HG03521 (cell line): ENCODE measurements around the gene MRFAP1.
"Not testable (repeated sequence)": the region's sequence is repeated elsewhere in the genome, so short reads cannot be mapped to it uniquely, and the experiment has no call there.

Source experiments
- ATAC-seq: cut with Tn5 transposase; IDR thresholded peaks from one replicate; pipeline ENCODE4 v1.9.1; 2021; ENCODE audit warnings: mild to moderate bottlenecking, moderate library complexity; ENCODE audit not compliant: unreplicated experiment

MRFAP1 gene

DNA sequence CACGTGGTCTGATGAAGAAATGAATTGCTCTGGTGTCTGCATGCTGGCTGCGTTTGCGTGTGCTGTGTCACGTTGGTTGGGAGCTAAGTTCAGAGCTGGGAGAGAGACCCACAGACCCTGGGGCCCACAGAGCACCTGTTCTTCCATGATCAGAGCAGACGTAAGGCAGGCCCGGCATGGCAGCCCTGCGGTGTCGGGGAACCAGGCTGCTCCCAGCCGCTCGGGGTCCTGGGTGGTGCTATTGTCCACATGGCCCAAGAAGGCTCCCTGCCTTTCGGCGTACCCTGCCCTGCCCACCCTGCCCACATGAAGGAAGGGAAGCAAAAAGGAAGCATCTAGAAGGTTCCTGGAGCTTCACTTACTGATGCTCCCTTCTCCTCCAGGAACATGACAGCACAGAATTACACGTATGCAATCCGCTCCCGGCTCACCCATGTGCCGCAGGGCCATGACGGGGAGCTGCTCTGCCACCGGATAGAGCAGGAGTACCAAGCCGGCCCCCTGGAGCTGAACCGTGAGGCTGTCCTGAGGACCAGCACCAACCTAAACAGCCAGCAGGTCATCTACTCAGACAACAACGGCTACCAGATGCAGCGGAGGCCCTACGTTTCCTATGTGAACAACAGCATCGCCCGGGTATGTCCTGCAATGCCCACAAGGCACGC is 30.9 kb upstream of the MRFAP1 start:
- no peak for ATAC-seq

DNA sequence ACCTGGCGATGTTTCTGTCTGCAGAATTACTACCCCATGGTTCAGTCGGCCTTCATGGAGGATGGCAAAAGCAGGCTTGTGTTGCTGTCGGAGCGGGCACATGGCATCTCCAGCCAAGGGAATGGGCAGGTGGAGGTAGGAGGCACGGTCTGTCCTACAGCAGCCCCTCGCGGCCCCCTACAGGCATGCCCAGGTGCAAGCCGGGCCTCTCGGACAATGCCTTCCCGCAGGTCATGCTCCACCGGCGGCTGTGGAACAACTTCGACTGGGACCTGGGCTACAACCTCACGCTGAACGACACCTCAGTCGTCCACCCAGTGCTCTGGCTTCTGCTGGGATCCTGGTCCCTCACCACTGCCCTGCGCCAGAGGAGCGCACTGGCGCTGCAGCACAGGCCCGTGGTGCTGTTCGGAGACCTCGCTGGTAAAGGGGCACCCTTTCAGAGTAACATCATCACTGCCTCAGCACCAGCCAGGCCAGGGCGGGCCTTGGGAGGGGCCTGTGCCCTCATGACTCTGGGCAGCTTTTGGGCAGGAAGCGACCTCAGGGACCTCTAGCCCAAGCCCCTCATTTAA is 29.5 kb upstream of the MRFAP1 start:
- ATAC-seq, result no peak

DNA sequence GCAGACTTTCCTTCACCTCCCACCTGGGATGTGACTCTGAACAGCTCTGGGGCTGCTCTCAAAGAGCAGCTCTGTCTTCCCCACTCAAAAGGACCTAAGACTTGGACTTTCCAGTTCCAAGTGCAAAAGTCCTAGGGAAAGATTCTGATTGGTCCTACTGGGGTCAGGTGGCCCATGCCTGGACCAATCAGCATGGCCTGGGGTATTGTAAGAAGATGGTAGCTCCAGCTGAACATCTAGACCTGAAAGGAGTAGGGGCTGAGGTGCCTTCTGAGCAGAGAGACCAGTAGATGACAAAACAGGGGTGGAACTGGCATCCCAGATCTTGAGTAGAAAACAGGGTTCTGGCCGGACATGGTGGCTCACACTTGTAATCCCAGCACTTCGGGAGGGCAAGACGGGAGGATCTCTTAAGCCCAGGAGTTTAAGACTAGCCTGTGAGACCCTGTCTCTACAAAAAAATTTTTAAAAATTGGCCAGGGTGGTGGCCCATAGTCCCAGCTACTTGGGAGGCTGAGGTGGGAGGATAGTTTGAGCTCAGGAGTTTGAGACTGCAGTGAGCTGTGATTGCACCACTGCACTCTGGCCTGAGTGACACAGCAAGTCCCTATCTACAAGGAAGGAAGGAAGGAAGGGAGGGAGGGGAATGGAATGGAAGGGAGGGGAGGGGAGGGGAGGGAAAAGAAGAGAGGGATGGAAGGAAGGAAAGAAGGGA is 27.4 kb upstream of the MRFAP1 start:
- ATAC-seq, result no peak

DNA sequence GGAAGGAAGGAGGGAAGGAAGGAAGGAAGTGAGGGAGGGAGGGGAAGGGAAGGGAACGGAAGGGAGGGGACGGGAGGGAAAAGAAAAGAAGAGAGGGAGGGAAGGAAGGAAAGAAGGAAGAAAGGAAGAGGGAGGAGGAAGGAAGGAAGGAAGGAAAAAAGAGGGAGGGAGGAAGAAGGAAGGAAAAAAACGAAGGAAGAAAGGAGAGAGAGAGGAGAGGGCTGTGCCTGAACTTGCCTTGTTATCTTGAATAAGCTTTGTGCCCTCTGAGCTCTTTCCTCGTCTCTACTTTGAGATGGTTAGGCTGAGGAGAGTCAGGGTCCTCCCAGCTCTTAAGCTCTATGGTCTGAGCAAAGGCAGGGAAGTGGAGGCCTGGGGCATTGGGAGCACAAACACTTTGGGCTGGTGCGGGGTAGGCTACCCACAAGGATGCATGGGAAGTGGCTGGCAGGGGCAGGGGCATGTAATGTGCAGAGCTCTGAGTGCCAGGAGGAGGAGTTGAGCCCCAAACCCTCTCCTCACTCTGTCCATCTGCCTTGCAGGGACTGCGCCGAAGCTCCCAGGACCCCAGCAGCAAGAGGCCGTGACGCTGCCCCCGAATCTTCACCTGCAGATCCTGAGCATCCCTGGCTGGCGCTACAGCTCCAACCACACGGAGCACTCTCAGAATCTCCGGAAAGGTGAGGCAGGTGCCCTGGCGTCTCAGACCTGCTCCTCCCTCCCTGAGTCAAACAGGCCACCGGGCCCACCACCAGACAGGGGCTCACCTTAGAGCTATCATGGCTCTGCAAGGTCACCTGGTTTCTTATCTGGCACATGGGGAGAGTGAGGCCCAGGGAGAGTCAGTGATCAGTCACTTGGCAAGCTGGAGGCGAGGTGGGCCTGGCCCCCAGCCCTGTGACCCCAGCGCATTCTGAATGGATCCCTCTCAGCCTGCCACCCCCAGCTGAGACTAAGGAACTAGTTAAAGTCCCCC is 26.5 kb upstream of the MRFAP1 start:
- no peak for ATAC-seq

DNA sequence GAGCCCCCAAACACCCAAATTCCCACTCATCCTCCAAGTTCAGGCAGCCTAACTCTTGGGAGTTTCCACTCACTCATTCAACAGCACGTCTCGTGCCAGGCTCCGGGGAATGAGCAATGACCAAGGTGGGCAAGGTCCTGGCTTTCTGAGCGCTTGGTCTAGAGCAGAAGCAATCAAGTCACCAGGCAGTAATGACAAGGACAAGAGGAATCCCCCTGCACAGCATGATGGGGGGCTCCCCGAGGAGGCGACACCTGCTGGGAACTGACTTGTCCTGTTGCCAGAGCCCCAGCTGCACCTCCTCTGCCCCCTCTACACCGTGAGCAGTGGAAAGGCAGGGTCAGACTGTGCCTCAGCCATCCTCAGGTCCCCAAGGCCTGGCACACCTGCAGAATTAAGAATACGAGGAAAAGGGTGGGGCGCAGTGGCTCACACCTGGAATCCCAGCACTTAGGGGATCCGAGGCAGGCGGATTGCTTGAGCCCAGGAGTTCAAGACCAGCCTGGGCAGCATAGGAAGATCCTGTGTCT is 25.7 kb upstream of the MRFAP1 start:
- no peak for ATAC-seq

DNA sequence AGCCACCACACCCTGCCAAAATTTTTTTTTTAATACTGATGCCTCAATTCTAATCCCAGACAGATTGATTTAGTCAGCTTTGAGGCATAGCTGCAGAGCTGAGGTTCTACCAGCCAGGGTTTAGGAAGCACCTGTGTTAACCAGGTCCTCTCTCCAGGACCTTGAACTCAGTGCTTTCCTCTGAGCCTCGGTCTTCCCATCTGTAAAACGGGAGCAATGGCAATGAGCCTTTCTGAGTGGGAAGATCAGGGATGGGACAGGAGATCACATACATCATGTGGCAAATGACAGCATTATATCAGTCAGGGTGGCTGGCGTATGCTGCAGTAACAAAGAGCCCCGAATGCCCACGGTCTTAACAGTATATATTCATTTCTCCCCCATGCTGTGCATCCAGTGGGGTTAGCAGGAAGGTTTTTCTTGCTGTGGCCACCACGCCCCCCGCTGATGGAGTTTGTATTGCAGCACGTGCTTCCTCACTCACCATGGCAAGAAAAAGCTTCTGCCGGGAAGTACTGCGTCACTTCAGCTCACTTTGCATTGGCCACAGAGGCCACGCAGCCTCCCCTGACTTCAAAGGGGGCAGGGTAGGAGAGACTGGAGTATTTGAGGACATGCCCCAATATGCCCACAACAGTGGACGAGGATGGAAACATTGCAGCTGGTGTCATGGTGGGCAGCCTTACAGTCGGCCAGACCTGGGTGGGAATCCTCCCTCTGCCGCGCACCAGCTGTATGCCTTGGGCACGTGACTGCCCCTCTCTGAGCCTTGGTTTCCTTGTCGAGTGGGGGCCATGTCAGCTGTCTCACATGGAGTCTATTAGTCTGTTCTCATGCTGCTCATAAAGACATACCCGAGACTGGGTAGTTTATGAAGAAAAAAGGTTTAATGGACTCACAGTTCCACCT is 24.1 kb upstream of the MRFAP1 start:
- ATAC-seq, result no peak

DNA sequence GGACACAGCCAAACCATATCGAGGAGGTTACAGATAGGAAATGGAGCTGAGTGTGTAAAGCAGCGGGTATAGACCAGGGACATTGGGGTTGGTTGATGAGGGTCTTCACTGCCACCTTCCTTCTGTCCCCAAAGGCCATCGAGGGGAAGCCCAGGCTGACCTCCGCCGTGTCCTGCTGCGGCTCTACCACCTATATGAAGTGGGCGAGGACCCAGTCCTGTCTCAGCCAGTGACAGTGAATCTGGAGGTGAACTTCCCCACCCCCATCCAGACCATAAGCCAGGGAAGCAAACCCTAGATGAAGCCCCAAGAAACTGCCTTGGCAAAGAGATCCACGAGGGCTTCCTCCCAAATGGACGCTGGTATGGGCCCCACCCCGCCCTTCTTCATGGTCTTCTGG is 23.2 kb upstream of the MRFAP1 start:
- ATAC-seq, result no peak

DNA sequence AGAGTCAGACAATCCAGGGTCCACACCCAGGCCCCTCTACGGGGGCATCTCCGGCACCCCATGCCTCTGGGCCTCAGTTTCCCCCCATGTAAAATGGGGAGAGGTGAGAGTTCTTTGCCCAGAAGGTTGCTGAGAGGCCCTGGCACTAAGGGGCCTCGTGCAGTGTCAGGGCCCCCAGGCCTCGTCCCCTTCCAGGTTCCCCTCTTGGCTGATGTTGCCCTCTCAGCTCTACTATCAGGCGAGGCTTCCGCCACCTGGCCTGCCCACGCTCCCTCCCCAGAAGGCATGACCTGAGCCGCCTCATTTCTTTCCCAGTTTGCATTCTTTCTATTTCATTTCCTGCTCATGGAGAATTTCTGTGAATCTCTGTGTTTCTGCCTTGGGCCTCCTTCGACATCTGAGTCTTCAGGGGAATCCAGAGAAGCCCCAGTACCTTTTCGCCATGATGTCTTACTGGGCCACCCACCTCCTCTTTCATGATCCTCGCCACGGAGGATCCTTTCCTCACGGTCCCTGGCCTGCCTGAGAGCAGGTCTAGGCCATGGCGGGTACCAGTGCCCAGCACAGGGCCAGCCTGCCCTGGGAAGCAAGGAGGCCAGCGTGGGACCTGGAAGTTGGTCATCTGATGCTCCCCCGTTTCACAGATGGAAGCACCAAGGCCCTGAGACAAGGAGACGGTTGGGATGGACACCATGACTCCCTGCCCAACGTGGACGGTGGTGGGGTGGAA is 21.9 kb upstream of the MRFAP1 start:
- ATAC-seq, result no peak

DNA sequence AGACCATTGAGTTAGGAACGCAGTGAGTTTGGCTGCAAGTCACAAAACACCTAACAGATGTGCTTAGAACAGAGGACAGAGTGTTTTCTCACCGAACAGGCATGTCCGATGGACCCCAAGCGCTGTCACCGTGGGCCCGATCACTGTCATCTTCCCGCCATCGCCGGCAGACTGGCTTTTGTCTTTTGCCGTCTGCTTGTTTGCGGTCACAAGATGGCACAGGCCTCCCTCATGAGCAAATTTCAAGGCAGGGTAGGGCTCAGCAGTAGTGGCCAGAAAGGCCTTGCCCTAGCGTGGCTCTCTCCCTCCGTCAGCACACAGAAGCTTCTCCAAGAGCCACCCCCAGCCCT is 21.4 kb upstream of the MRFAP1 start:
- no peak for ATAC-seq

DNA sequence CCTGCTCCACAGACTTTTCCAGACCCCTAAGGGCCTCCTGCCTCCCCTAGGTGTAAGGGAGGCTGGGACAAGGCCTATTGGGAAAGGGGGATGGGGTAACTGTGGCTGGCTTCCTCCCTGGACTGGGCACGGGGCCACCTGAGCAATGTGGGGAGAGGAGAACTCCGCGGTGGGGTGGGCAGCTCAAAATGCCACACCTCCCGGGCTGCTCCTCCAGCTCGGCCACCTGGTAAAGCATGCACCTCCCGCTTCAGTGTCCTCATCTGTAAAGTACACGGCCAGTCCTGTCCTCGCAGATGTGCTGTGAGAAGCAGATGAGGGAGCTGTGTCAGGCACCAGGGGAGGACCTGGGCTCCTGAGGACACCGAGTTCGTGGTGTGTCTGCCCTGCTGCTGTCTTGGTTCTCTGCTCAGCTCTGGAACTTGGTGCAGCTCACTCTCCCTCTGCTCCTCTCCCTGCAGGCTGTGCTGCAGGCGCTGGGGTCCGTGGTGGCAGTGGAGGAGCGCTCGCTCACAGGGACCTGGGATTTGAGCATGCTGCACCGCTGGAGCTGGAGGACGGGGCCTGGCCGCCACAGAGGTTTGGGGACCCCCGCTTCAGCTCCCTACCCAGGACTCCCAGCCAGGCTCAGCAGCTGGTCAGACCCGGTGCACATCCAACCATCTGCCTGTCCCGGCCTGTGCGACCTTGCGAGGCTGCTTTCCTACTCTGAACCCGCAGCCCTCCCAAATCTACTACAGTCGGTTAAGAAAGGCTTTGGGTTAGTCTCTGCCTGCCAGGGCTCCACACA is 20.8 kb upstream of the MRFAP1 start:
- ATAC-seq, result no peak

DNA sequence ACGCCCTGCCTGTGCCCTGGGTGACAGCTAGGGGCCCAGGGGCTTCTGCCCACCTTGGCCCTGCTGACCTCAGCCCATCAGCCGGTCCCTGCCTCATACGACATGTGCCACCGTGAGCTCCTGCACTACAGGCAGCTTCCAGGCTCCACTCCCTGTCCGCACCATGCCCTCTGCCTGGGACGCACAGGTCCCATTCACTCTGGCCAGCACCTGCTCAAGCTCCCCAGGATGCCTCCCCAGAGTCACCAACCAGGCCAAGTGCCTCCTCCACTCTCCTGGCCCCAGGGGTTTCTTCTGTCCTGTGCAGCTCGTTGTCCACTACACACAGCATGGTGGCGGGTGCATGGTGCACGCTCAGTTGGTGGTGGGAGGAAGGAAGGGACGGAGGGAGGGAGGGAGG is 20.2 kb upstream of the MRFAP1 start:
- no peak for ATAC-seq

DNA sequence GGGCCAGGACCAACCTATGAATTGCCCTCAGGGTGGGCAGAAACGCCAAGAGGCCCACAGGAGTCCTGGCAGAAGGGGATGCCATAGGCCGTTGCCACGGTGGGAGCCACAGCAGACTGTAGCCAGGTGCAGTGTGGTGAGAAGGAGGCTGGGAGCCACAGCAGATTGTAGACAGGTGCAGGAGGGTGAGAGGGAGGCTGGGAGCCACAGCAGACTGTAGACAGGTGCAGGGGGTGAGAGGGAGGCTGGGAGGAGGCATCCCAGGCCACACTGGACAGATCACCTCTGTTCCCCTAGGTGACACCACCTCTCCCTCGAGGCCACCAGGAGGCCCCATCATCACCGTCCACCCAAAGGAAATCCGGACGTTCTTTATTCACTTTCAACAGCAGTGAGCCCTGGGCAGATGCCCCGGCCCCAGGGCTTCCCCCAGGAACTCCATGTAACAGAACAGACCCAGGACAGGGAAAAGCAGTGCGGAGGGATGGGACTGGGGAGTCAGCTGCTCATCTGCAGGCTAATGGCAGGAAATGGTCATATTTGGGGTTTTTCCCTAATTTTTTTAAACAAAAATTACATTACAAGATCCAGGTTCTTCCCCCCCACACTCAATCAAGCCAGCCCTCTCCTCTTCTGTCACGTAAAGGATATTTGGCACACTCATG is 19.5 kb upstream of the MRFAP1 start:
- ATAC-seq, result no peak

DNA sequence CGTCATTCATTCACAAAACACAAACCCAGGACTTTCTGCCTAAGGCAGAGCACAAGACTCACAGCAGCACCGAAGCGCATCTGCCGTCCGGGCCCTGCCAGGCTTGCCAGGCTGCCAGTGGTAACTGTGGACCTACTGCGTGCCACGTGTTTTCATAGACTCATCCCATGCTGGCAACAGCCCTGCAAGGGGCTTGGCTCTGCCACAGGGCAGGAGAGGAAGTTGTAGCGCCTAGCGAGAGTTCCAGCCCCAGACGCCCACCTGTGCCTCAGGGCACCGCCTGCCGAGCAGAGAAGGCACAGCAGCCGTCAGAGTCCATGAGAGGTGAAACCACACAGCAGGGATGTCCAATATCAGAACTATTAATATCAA is 18.9 kb upstream of the MRFAP1 start:
- ATAC-seq, result no peak

DNA sequence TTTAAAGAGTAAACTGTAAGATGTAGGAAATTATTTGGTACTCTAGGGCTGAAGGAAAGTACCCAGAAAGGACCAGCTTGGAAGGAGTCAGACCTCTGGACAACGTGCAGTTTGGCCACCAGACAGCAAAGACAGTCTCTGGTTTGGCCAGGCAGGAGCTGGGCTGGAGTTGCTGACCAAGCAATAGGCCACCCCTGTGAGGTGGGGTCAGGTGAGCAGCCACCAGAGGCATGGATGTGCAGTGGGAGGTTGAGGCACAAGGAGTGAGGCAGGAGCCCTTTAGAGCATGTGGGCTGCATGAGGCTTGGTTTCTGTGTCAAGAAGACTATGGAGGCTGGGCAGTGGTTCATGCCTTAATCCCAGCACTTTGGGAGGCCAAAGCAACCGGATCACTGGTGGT is 17.7 kb upstream of the MRFAP1 start:
- ATAC-seq, result no peak

DNA sequence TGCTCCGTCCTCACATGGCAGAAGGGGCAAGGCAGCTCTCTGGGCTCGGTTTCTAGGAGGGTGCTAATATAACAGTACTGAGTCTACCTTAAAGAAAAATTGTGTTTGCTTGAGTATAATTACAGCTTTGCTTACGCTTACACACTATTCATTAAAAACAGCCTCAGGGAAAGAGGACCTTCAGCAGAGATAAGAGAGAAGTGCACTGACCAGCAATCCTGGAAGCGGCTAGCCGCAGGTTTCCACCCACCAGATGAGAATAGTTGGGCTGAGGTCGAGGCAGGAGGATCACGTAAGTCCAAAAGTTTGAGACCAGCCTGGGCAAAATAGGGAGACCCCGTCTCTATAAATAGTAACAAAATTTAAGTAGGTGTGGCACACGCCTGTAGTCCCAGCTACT is 15.2 kb upstream of the MRFAP1 start:
- ATAC-seq, result no peak

DNA sequence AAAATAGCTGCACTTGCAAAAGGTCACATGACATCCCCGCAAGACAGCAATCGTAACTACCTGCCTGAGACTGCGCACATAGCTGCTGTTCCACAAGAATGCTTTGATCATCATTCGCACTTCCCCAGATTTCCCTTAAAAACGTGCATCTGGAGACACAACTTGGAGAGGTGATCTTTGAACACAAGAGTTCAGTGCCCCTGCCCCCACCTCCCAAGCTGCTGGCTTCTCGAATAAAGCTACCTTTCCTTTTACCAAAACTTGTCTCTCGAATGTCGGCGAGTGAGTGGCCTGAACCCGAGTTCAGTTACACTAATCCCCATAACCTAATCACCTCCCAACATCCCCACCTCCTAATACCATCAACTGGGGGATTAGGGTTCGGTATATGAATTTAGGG is 14.4 kb upstream of the MRFAP1 start:
- no peak for ATAC-seq

DNA sequence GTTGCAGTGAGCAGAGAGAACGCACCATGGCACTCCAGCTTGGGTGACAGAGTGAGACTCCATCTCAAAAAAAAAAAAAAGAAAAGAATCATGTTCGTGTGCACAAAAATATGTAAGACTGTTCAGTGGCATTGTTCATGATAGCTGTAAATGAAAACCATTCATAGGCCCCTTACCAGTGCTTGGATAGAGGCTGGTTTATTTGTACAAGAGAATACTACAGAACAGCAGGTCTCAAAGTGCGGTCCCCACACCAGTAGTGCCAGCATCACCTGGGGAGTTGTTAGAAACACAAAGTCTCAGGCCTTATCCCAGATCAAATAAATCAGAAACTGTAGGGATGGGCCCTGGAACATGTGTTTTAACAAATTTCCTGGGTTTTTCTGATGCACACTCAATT is 12.7 kb upstream of the MRFAP1 start:
- no peak for ATAC-seq

DNA sequence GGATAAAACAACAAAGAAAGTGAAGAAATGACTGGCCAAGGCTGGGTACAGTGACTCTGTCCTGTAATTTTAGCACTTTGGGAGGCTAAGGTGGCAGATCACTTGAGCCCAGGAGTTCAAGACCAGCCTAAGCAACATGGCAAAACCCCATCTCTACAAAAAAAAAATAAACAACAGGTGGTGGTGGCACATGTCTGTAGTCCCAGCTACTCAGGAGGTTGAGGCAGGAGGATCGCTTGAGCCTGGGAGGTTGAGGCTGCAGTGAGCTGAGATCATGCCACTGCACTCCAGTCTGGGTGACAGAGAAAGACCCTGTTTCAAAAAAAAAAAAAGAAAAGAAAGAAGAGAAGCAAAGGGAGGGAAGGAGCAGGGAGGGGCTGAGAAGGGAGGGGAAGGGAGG is 12.0 kb upstream of the MRFAP1 start:
- ATAC-seq, result not testable (repeated sequence)
